ENCODE data around the gene CBR1.

Gene CBR1

GRCh38 chr21:36079010-36079649 is 9.3 kb downstream of the CBR1 start:
- Histone ChIP-seq H3K79me2 (ENCODE audit: insufficient read depth, low read length) (no peaks in the 10 kb centered on the region), H4K20me1 (ENCODE audit: low read depth, low read length) (no peaks in the 10 kb centered on the region), H2AFZ (ENCODE audit: low read depth, low read length, severe bottlenecking) (no peak overlapping the region), H3K36me3 (ENCODE audit: low read length) (no peaks in the 10 kb centered on the region), H3K9ac (ENCODE audit: low read length) (no peak overlapping the region), H3K9me2 (replicated peaks; ENCODE audit: insufficient read depth, low read length) (no peaks in the 10 kb centered on the region), H3K27me3 (ENCODE audit: low read length) (no peaks in the 10 kb centered on the region), H3K4me2 (ENCODE audit: low read depth, low read length, poor library complexity, severe bottlenecking) (no peak overlapping the region), H3F3A (ENCODE audit: insufficient read depth) (no peaks in the 10 kb centered on the region), H3K4me3 (ENCODE audit: insufficient read depth, low read length, poor library complexity, severe bottlenecking) (no peak overlapping the region), H3K9me3 (ENCODE audit: insufficient read depth, low read length) (no peaks in the 10 kb centered on the region), H3K27ac (ENCODE audit: low read depth, low read length) (no peak overlapping the region)
- TF ChIP-seq EZH2phosphoT487 (conservative IDR thresholded peaks at IDR 0.05; ENCODE audit: low read length) = no peak

DNA sequence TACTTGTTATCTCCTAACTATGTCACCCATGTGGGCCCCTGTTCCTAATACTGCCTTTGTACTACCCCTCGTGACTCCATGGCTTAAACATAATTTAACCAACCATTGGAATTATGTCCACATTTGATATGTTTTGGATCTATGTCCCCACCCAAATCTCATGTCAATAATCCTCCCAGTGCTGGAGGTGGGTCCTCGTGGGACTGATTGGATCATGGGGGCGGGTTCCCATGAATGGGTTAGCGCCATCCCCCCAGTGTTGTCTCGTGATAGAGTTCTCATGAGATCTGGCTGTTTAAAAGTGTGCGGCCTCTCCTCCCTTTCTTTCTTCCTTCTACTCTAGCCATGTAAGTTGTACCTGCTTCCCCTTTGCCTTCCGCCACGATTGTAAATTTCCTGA is 9.8 kb downstream of the CBR1 start:
- Histone ChIP-seq H3K4me3 (ENCODE audit: insufficient read depth, low read length, poor library complexity, severe bottlenecking) (no peak overlapping the region), H3K9me2 (replicated peaks; ENCODE audit: insufficient read depth, low read length) (no peaks in the 10 kb centered on the region), H3K36me3 (ENCODE audit: low read length) (no peaks in the 10 kb centered on the region), H2AFZ (ENCODE audit: low read depth, low read length, severe bottlenecking) (no peak overlapping the region), H3K9me3 (ENCODE audit: insufficient read depth, low read length) (no peaks in the 10 kb centered on the region), H3K4me2 (ENCODE audit: low read depth, low read length, poor library complexity, severe bottlenecking) (no peak overlapping the region), H3K9ac (ENCODE audit: low read length) (no peak overlapping the region), H3K27ac (ENCODE audit: low read depth, low read length) (no peak overlapping the region), H3K79me2 (ENCODE audit: insufficient read depth, low read length) (no peaks in the 10 kb centered on the region), H4K20me1 (ENCODE audit: low read depth, low read length) (no peaks in the 10 kb centered on the region), H3K27me3 (ENCODE audit: low read length) (no peaks in the 10 kb centered on the region), H3F3A (ENCODE audit: insufficient read depth) (no peaks in the 10 kb centered on the region)
- no peak for TF ChIP-seq EZH2phosphoT487 (conservative IDR thresholded peaks at IDR 0.05; ENCODE audit: low read length)
- TF ChIP-seq, protein P1, sequence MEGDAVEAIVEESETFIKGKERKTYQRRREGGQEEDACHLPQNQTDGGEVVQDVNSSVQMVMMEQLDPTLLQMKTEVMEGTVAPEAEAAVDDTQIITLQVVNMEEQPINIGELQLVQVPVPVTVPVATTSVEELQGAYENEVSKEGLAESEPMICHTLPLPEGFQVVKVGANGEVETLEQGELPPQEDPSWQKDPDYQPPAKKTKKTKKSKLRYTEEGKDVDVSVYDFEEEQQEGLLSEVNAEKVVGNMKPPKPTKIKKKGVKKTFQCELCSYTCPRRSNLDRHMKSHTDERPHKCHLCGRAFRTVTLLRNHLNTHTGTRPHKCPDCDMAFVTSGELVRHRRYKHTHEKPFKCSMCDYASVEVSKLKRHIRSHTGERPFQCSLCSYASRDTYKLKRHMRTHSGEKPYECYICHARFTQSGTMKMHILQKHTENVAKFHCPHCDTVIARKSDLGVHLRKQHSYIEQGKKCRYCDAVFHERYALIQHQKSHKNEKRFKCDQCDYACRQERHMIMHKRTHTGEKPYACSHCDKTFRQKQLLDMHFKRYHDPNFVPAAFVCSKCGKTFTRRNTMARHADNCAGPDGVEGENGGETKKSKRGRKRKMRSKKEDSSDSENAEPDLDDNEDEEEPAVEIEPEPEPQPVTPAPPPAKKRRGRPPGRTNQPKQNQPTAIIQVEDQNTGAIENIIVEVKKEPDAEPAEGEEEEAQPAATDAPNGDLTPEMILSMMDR (IDR thresholded peaks at IDR 0.05; ENCODE audit: insufficient read depth, low read length, poor library complexity, severe bottlenecking) = no peak

DNA sequence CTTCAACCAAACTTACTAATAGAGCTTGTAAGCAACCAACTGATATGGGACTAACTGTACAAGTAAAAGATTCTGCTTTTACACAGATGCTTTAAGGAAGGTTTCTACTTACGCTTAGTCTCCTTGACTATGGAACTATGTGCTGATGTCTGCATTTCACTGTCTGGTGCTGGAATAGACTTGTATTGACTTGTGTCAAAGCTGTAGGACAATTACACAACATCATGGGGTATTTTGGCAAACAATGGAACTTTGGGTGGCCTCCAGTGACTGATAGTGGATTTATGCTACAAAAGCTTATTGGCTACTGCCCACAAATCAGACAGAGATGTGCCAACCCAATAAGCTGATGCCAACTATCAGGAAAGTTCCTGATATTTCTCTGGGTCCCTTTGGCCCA is 10.6 kb downstream of the CBR1 start:
- no peaks in the 10 kb centered on the region for H3K9me2 ChIP-seq (replicated peaks; ENCODE audit: insufficient read depth, low read length)
- no peak overlapping the region for H2AFZ ChIP-seq (ENCODE audit: low read depth, low read length, severe bottlenecking)
- H3K27ac ChIP-seq (ENCODE audit: low read depth, low read length) = no peak overlapping the region
- H3K36me3 ChIP-seq (ENCODE audit: low read length) = no peaks in the 10 kb centered on the region
- no peak overlapping the region for H3K4me3 ChIP-seq (ENCODE audit: insufficient read depth, low read length, poor library complexity, severe bottlenecking)
- no peak overlapping the region for H3K4me2 ChIP-seq (ENCODE audit: low read depth, low read length, poor library complexity, severe bottlenecking)
- no peaks in the 10 kb centered on the region for H3K79me2 ChIP-seq (ENCODE audit: insufficient read depth, low read length)
- H4K20me1 ChIP-seq (ENCODE audit: low read depth, low read length) = no peaks in the 10 kb centered on the region
- TF ChIP-seq, protein P1 (IDR thresholded peaks at IDR 0.05; ENCODE audit: insufficient read depth, low read length, poor library complexity, severe bottlenecking) = no peak
- no peak for TF ChIP-seq EZH2phosphoT487 (conservative IDR thresholded peaks at IDR 0.05; ENCODE audit: low read length)
- H3K9ac ChIP-seq (ENCODE audit: low read length) = no peak overlapping the region
- no peaks in the 10 kb centered on the region for H3K27me3 ChIP-seq (ENCODE audit: low read length)
- H3F3A ChIP-seq (ENCODE audit: insufficient read depth) = no peaks in the 10 kb centered on the region
- H3K9me3 ChIP-seq (ENCODE audit: insufficient read depth, low read length) = no peaks in the 10 kb centered on the region

DNA sequence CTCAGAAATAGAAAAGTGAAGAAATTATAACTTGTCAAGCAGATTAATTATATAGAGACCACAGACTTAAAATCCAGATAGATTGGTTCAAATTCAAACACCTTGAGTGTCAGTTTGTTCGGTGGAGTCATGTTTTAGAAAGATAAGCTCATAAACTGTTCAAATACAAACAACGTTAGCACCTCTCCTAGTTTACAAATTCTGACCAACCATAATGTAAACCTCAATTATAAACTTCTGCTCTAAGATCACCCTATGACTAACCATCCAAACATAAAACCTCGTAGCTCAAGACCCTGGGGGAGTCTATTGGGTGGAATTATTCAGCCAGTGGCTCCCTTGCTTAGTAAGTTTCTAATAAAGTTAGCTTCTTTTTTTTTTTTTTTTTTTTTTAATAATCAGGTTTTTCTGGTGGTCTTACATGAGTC is 12.4 kb downstream of the CBR1 start:
- H3K27me3 ChIP-seq (ENCODE audit: low read length) = no peaks in the 10 kb centered on the region
- H2AFZ ChIP-seq (ENCODE audit: low read depth, low read length, severe bottlenecking) = no peak overlapping the region
- H3K9me2 ChIP-seq (replicated peaks; ENCODE audit: insufficient read depth, low read length) = no peaks in the 10 kb centered on the region
- H3K27ac ChIP-seq (ENCODE audit: low read depth, low read length) = no peak overlapping the region
- H3K4me2 ChIP-seq (ENCODE audit: low read depth, low read length, poor library complexity, severe bottlenecking) = no peak overlapping the region
- no peak overlapping the region for H3K9ac ChIP-seq (ENCODE audit: low read length)
- H3K36me3 ChIP-seq (ENCODE audit: low read length) = no peaks in the 10 kb centered on the region
- no peaks in the 10 kb centered on the region for H3F3A ChIP-seq (ENCODE audit: insufficient read depth)
- no peaks in the 10 kb centered on the region for H3K79me2 ChIP-seq (ENCODE audit: insufficient read depth, low read length)
- no peaks in the 10 kb centered on the region for H4K20me1 ChIP-seq (ENCODE audit: low read depth, low read length)
- TF ChIP-seq EZH2phosphoT487 (conservative IDR thresholded peaks at IDR 0.05; ENCODE audit: low read length) = no peak
- TF ChIP-seq, protein P1 (IDR thresholded peaks at IDR 0.05; ENCODE audit: insufficient read depth, low read length, poor library complexity, severe bottlenecking) = no peak
- H3K9me3 ChIP-seq (ENCODE audit: insufficient read depth, low read length) = no peaks in the 10 kb centered on the region
- H3K4me3 ChIP-seq (ENCODE audit: insufficient read depth, low read length, poor library complexity, severe bottlenecking) = no peak overlapping the region

Measured in SU-DHL-6 (cell line).